Anterior cingulate cortex (tissue), 58 donors: Measurements from ENCODE around the gene GRAP.

ENCODE experiments used
- DNase-seq, 58 donors: peaks; one replicate each; lab custom pipeline; 2025; lab: John Stamatoyannopoulos, UW

GRAP gene

GRCh38 chr17:18987862-18988545 is 58.8 kb downstream of the GRAP start:
- DNase-seq = no peak

GRCh38 chr17:18987230-18987610 is 59.5 kb downstream of the GRAP start:
- DNase-seq = no peak

GRCh38 chr17:18986541-18987229 is 60.1 kb downstream of the GRAP start:
- no peak for DNase-seq

- no peak for DNase-seq
These were observed 61.3 kb downstream of the GRAP start for GRCh38 chr17:18985475-18985874.

- DNase-seq = no peak
These were observed 62.3 kb downstream of the GRAP start for GRCh38 chr17:18984273-18985114.

- no peak for DNase-seq
These were observed 64.9 kb downstream of the GRAP start for GRCh38 chr17:18981642-18982424.

GRCh38 chr17:18981335-18981641 is 65.5 kb downstream of the GRAP start:
- no peak for DNase-seq

GRCh38 chr17:18980682-18981334 is 65.9 kb downstream of the GRAP start:
- no peak for DNase-seq

GRCh38 chr17:18978655-18979054 is 68.1 kb downstream of the GRAP start:
- no peak for DNase-seq

- DNase-seq = no peak
These were observed 68.7 kb downstream of the GRAP start for GRCh38 chr17:18978050-18978449.

- no peak for DNase-seq
These were observed 69.1 kb downstream of the GRAP start for GRCh38 chr17:18977646-18978045.

GRCh38 chr17:18977021-18977420 is 69.7 kb downstream of the GRAP start:
- no peak for DNase-seq

- DNase-seq = no peak
These were observed 70.6 kb downstream of the GRAP start for GRCh38 chr17:18976201-18976600.

- DNase-seq = no peak
These were observed 71.2 kb downstream of the GRAP start for GRCh38 chr17:18975597-18975996.

GRCh38 chr17:18974407-18975149 is 72.2 kb downstream of the GRAP start:
- no peak for DNase-seq

- no peak for DNase-seq
These were observed 75.0 kb downstream of the GRAP start for GRCh38 chr17:18971801-18972200.
